ENCODE data around the gene CTRL.
"Not testable (repeated sequence)": the region's sequence is repeated elsewhere in the genome, so short reads cannot be mapped to it uniquely, and the experiment has no call there.

CTRL gene

DNA sequence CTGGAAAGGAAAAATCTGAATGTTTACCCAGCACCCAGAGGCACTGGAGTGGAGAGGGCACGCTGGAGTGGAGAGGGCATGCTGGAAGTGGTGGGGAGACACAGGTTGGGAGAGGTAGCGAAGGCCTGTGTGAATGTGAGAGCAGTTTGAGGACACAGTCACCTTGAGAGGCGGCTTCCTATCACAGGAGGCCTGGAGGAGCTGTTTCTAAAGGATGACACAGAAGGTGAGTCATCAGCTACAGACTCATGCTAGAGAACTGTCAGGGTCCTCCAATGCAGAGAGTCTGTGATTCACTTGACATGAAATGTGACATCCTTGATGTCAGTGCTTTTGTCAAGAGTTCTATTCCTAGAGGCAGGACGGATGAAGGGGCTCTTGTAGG, 13.8 kb downstream of the CTRL start:
- no peaks in the 10 kb centered on the region for H3K9me3 ChIP-seq (ENCODE audit: control insufficient read depth, insufficient read depth, low read depth, low read length)
- peaks cover 32% of the 10 kb centered on the region for H3K4me1 ChIP-seq (ENCODE audit: control insufficient read depth, insufficient read depth, low read length)
- peak overlapping the region; percentile 9; the same call in 1 of the 2 replicates for H3K27ac ChIP-seq (ENCODE audit: low read depth, low read length)
- H3K27me3 ChIP-seq (ENCODE audit: control insufficient read depth, insufficient read depth, low read length), result no peaks in the 10 kb centered on the region
- H3K4me3 ChIP-seq (ENCODE audit: low read depth, low read length), result no peak overlapping the region
- peaks cover 13% of the 10 kb centered on the region for H3K36me3 ChIP-seq (ENCODE audit: control insufficient read depth, insufficient read depth, low read length)
- H3K9ac ChIP-seq (ENCODE audit: low read length), result no peak overlapping the region

- peak overlapping the region; percentile 9; the same call in 1 of the 2 replicates for H3K27ac ChIP-seq (ENCODE audit: low read depth, low read length)
- no peaks in the 10 kb centered on the region for H3K27me3 ChIP-seq (ENCODE audit: control insufficient read depth, insufficient read depth, low read length)
- H3K4me3 ChIP-seq (ENCODE audit: low read depth, low read length), result no peak overlapping the region
- H3K9ac ChIP-seq (ENCODE audit: low read length), result no peak overlapping the region
- H3K9me3 ChIP-seq (ENCODE audit: control insufficient read depth, insufficient read depth, low read depth, low read length), result no peaks in the 10 kb centered on the region
- peaks cover 32% of the 10 kb centered on the region for H3K4me1 ChIP-seq (ENCODE audit: control insufficient read depth, insufficient read depth, low read length)
- peaks cover 13% of the 10 kb centered on the region for H3K36me3 ChIP-seq (ENCODE audit: control insufficient read depth, insufficient read depth, low read length)
These were observed 14.4 kb downstream of the CTRL start for GRCh38 chr16:67917140-67917851.

DNA sequence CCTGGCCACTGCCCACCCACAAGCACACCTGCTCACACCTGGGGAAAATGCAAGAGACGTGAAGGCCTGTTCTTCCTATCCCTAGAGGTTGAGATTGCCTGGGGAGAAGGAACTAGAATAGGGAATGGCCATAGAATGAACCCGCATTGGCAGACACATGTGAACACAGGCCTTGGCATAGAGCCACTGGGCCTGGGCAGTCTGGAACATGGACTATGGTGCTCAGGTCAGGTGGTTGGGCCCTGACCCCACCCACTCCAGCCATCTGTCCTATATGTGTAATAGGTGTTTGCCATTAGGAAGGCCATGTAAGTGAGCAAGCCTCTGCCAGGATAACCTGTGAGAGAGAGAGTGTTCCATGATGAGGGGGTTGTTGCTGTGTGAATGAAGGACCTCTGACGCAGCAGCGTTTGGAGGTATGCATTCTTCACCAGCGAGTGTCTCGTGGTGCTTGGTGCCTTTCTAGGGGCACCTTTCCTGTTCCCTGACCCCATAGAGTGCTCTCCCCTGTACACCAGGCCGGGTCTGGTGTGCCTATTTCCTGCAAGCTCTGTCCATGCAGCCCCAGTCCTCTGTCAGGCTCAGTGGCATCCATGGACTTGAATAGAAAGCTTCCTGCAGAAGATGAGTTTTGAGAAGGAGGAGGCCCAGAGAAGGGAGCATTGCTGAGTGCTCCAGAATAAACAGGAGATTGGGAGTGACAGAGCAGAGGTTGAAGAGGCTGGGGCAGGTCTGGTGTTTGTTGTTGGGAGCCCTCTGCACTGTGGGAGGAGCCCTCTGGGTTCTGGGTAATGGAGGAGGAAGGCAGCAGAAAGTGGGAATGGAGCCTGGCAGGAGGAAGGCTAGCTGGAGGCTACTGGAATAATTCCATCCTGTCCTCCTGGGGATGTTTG, 15.6 kb downstream of the CTRL start:
- H3K9me3 ChIP-seq (ENCODE audit: control insufficient read depth, insufficient read depth, low read depth, low read length), result no peaks in the 10 kb centered on the region
- no peak overlapping the region for H3K27ac ChIP-seq (ENCODE audit: low read depth, low read length)
- peaks cover 19% of the 10 kb centered on the region for H3K36me3 ChIP-seq (ENCODE audit: control insufficient read depth, insufficient read depth, low read length)
- no peaks in the 10 kb centered on the region for H3K27me3 ChIP-seq (ENCODE audit: control insufficient read depth, insufficient read depth, low read length)
- H3K4me1 ChIP-seq (ENCODE audit: control insufficient read depth, insufficient read depth, low read length), result peaks cover 32% of the 10 kb centered on the region
- H3K9ac ChIP-seq (ENCODE audit: low read length), result peak overlapping the region; percentile 34
- no peak overlapping the region for H3K4me3 ChIP-seq (ENCODE audit: low read depth, low read length)

- H3K9me3 ChIP-seq (ENCODE audit: control insufficient read depth, insufficient read depth, low read depth, low read length); H3K27ac ChIP-seq (ENCODE audit: low read depth, low read length): not testable (repeated sequence)
- H3K36me3 ChIP-seq (ENCODE audit: control insufficient read depth, insufficient read depth, low read length), result peaks cover 19% of the 10 kb centered on the region
These were observed 16.2 kb downstream of the CTRL start for GRCh38 chr16:67915496-67915769.

DNA sequence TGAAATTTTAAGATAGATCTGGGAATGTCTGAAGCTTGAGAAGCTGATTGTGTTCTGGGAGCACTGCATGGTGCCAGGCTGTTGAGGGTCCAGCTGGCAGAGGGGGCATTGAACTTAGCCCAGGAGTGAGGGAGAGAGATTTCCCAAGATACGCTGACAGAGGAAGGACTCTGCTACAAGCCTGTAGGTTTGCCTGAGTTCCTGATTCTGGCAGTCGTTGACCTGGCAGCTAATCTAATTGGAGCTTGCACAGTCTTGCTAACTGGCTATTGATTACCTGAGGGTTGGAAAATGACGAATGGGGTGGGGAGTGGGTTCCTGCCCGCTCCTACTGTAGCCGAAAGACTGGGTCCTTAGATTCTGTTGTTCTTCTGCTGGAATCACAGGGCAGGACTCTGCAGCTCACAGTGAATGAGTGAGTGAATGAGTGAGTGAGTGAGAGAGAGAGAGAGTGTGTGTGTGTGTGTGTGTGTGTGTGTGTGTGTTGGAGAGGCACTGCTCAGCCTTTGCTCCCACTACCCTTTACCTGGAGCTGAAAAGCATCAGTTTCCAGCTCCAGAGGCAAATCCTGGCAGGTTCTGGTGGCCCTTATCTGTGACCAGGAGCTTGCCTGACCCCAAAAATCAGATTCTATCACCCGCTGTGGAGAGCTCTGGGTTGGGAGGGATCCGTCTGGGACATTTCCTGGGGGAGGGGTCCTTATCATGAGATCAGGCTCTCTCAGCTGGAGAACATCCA, 16.7 kb downstream of the CTRL start:
- Histone ChIP-seq H3K4me3 (ENCODE audit: low read depth, low read length) (no peak overlapping the region), H3K4me1 (ENCODE audit: control insufficient read depth, insufficient read depth, low read length) (peaks cover 32% of the 10 kb centered on the region), H3K9ac (ENCODE audit: low read length) (peak overlapping the region; percentile 62), H3K27me3 (ENCODE audit: control insufficient read depth, insufficient read depth, low read length) (no peaks in the 10 kb centered on the region), H3K27ac (ENCODE audit: low read depth, low read length) (peak overlapping the region; percentile 12; the same call in 1 of the 2 replicates), H3K36me3 (ENCODE audit: control insufficient read depth, insufficient read depth, low read length) (peaks cover 22% of the 10 kb centered on the region), H3K9me3 (ENCODE audit: control insufficient read depth, insufficient read depth, low read depth, low read length) (no peaks in the 10 kb centered on the region)

More at GRCh38 chr16:67915496-67915769, 16.2 kb downstream of the CTRL start:
- not testable (repeated sequence) for H3K4me3 ChIP-seq (ENCODE audit: low read depth, low read length); H3K27me3 ChIP-seq (ENCODE audit: control insufficient read depth, insufficient read depth, low read length)
- Histone ChIP-seq H3K4me1 (ENCODE audit: control insufficient read depth, insufficient read depth, low read length) (peaks cover 32% of the 10 kb centered on the region), H3K9ac (ENCODE audit: low read length) (peak overlapping the region; percentile 62)

DNA sequence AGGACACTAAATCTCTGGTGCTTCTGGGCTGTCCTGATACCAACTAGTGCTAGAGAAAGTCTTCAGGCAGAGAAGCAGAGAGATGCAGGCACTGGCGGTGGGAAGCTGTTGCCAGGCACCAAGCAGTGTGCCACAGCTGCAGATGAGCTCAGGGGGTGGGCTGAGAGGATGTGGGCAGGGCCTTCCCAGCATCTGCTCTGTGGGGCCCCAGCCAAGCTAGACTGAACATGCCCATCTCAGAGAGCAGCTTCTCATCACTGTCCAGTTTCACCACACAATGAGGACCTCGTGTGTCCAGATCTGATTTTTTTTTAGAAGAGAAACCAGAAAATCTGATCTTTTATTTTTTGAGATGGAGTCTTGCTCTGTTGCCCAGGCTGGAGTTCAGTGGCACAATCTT, 21.5 kb downstream of the CTRL start:
- H3K27ac ChIP-seq (ENCODE audit: low read depth, low read length), result no peak overlapping the region
- H3K9ac ChIP-seq (ENCODE audit: low read length), result no peak overlapping the region

GRCh38 chr16:67909056-67909742, 22.5 kb downstream of the CTRL start:
- Histone ChIP-seq H3K27me3 (ENCODE audit: control insufficient read depth, insufficient read depth, low read length) (no peaks in the 10 kb centered on the region), H3K9ac (ENCODE audit: low read length) (no peak overlapping the region), H3K36me3 (ENCODE audit: control insufficient read depth, insufficient read depth, low read length) (peaks cover 24% of the 10 kb centered on the region), H3K4me1 (ENCODE audit: control insufficient read depth, insufficient read depth, low read length) (no peaks in the 10 kb centered on the region), H3K4me3 (ENCODE audit: low read depth, low read length) (no peak overlapping the region), H3K9me3 (ENCODE audit: control insufficient read depth, insufficient read depth, low read depth, low read length) (no peaks in the 10 kb centered on the region), H3K27ac (ENCODE audit: low read depth, low read length) (no peak overlapping the region)

More for the DNA sequence above, 21.5 kb downstream of the CTRL start:
- Histone ChIP-seq H3K4me1 (ENCODE audit: control insufficient read depth, insufficient read depth, low read length) (peaks cover 6% of the 10 kb centered on the region), H3K36me3 (ENCODE audit: control insufficient read depth, insufficient read depth, low read length) (peaks cover 24% of the 10 kb centered on the region), H3K4me3 (ENCODE audit: low read depth, low read length) (no peak overlapping the region), H3K27me3 (ENCODE audit: control insufficient read depth, insufficient read depth, low read length) (no peaks in the 10 kb centered on the region), H3K9me3 (ENCODE audit: control insufficient read depth, insufficient read depth, low read depth, low read length) (no peaks in the 10 kb centered on the region)

- H3K9ac ChIP-seq (ENCODE audit: low read length), result no peak overlapping the region
- H3K36me3 ChIP-seq (ENCODE audit: control insufficient read depth, insufficient read depth, low read length), result peaks cover 33% of the 10 kb centered on the region
- H3K27me3 ChIP-seq (ENCODE audit: control insufficient read depth, insufficient read depth, low read length), result no peaks in the 10 kb centered on the region
- H3K27ac ChIP-seq (ENCODE audit: low read depth, low read length), result no peak overlapping the region
- H3K4me3 ChIP-seq (ENCODE audit: low read depth, low read length), result no peak overlapping the region
- H3K9me3 ChIP-seq (ENCODE audit: control insufficient read depth, insufficient read depth, low read depth, low read length), result no peaks in the 10 kb centered on the region
- no peaks in the 10 kb centered on the region for H3K4me1 ChIP-seq (ENCODE audit: control insufficient read depth, insufficient read depth, low read length)
These were observed 24.1 kb downstream of the CTRL start for GRCh38 chr16:67907397-67908180.

DNA sequence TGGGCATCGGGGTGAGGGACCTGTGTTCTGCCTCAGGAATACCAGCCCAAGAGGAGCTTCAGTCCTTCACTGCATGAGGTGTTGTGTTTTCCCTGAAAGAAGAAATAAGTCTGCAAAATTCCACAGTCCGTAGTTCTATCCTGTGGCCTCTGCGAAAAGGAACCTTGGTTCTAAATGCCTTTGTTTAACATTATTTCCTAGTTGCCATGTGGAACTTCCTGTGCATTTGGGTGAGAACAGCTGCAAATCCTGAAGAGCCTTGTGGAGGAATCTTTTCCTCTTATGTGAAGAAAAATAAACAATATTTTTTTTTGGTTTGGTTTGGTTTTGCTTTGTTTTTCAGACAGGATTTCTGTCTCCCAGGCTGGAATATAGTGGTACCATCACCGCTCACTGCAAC, 28.8 kb downstream of the CTRL start:
- no peaks in the 10 kb centered on the region for H3K27me3 ChIP-seq (ENCODE audit: control insufficient read depth, insufficient read depth, low read length)
- no peak overlapping the region for H3K9ac ChIP-seq (ENCODE audit: low read length)
- no peaks in the 10 kb centered on the region for H3K9me3 ChIP-seq (ENCODE audit: control insufficient read depth, insufficient read depth, low read depth, low read length)
- no peak overlapping the region for H3K4me3 ChIP-seq (ENCODE audit: low read depth, low read length)
- no peaks in the 10 kb centered on the region for H3K4me1 ChIP-seq (ENCODE audit: control insufficient read depth, insufficient read depth, low read length)
- H3K36me3 ChIP-seq (ENCODE audit: control insufficient read depth, insufficient read depth, low read length), result peaks cover 12% of the 10 kb centered on the region
- no peak overlapping the region; the same call in 1 of the 2 replicates for H3K27ac ChIP-seq (ENCODE audit: low read depth, low read length)

DNA sequence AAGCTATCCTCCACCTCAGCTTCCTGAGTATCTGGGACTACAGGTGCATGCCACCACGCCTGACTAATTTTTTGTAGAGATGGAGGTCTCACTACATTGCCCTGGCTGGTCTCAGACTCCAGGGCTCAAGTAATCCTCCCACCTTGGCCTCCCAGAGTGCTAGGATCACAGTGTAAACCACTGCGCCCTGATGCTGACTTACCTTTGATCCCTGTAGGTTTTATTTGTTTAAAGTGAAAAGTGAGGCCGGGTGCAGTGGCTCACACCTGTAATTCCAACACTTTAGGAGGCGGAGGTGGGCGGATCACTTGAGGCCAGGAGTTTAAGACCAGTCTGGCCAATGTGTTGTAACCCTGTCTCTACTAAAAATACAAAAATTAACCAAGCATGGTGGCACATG, 29.9 kb downstream of the CTRL start:
- Histone ChIP-seq H3K36me3 (ENCODE audit: control insufficient read depth, insufficient read depth, low read length) (peaks cover 12% of the 10 kb centered on the region), H3K4me3 (ENCODE audit: low read depth, low read length) (no peak overlapping the region), H3K9me3 (ENCODE audit: control insufficient read depth, insufficient read depth, low read depth, low read length) (no peaks in the 10 kb centered on the region), H3K4me1 (ENCODE audit: control insufficient read depth, insufficient read depth, low read length) (no peaks in the 10 kb centered on the region), H3K9ac (ENCODE audit: low read length) (no peak overlapping the region), H3K27me3 (ENCODE audit: control insufficient read depth, insufficient read depth, low read length) (no peaks in the 10 kb centered on the region), H3K27ac (ENCODE audit: low read depth, low read length) (no peak overlapping the region)
